Renal cortex interstitium (tissue), 11 donors: ENCODE measurements around the gene GPSM3. TPM values are rescaled to one million over a fixed set of nuclear protein-coding genes. Genes with fewer than 3 reads are reported as not detected.
"Not testable (repeated sequence)": the region's sequence is repeated elsewhere in the genome, so short reads cannot be mapped to it uniquely, and the experiment has no call there.

Source experiments
- DNase-seq, 11 donors: peaks; one replicate each; pipeline ENCODE4 v3.0.0-alpha.2; 2013; ENCODE audit warnings: low read depth in 9 of 11, low spot score in 4 of 11; ENCODE audit errors: extremely low read depth in 1 of 11
- polyA plus RNA-seq, 3 donors: library from polyadenylated mRNA; unstranded; fragments of 120-200 nt; gene quantifications; one replicate each; pipeline ENCODE4 v1.2.1, GENCODE V29; 2013; ENCODE audit not compliant: insufficient read length in 3 of 3

GPSM3 gene
- polyA plus RNA-seq, 3 donors, result 9.4 to 13.1 (median 9.9) TPM

- DNase-seq, result no peak
Observed at GRCh38 chr6:32210191-32210601, 17.8 kb upstream of the GPSM3 start.

GRCh38 chr6:32208996-32209395 is 16.6 kb upstream of the GPSM3 start:
- no peak for DNase-seq

GRCh38 chr6:32204268-32204715 is 11.8 kb upstream of the GPSM3 start:
- DNase-seq, result no peak

GRCh38 chr6:32203426-32204267 is 11.2 kb upstream of the GPSM3 start:
- DNase-seq, result no peak

GRCh38 chr6:32202186-32202585 is 9.7 kb upstream of the GPSM3 start:
- no peak for DNase-seq

GRCh38 chr6:32200711-32201475 is 8.4 kb upstream of the GPSM3 start:
- no peak for DNase-seq

- no peak for DNase-seq
Observed at GRCh38 chr6:32198866-32199265, 6.4 kb upstream of the GPSM3 start.

- no peak for DNase-seq
Observed at GRCh38 chr6:32198345-32198696, 5.9 kb upstream of the GPSM3 start.

GRCh38 chr6:32196682-32197616 is 4.5 kb upstream of the GPSM3 start:
- peak in 1 of 11 donors; percentile 18 for DNase-seq

- DNase-seq, result peak in 10 of 11 donors; percentile 84 to 93 (median 90)
Observed at GRCh38 chr6:32195902-32196681, 3.6 kb upstream of the GPSM3 start.

GRCh38 chr6:32195652-32195901 is 3.1 kb upstream of the GPSM3 start:
- DNase-seq, result peak; percentile 98 to 100 (median 100)

- peak in 1 of 11 donors; percentile 41 for DNase-seq
Observed at GRCh38 chr6:32194825-32195651, 2.6 kb upstream of the GPSM3 start.

- DNase-seq, result no peak
Observed at GRCh38 chr6:32194388-32194787, 1.9 kb upstream of the GPSM3 start.

GRCh38 chr6:32193096-32193495 is 653 bp upstream of the GPSM3 start:
- not testable (repeated sequence) for DNase-seq

GRCh38 chr6:32191696-32192607 is 491 bp downstream of the GPSM3 start:
- DNase-seq, result no peak

GRCh38 chr6:32190911-32191677 is 1.3 kb downstream of the GPSM3 start:
- DNase-seq, result no peak
